CD4-positive, alpha-beta memory T cell (primary cell): ENCODE measurements around the gene EFTUD2. TPM values are rescaled to one million over a fixed set of nuclear protein-coding genes. Genes with fewer than 3 reads are reported as not detected.

Experiments
- CTCF ChIA-PET: fragments of 350-600 bp; sonication (Branson Sonifier 250); formaldehyde crosslinking; loops from one replicate; lab custom pipeline; 2021; ENCODE audit warnings: inconsistent platforms; ENCODE audit not compliant: partially characterized antibody; lab: Charles Lee
- POLR2A ChIA-PET: fragments of 350-600 bp; sonication (Branson Sonifier 250); formaldehyde crosslinking; loops from one replicate; lab custom pipeline; 2021; ENCODE audit not compliant: partially characterized antibody; lab: Charles Lee
- DNase-seq, 5 donors: peaks; one replicate each; pipeline versions ENCODE4 v3.0.0 to v3.0.0-alpha.2; 2020 to 2022; ENCODE audit warnings: mixed read lengths in 1 of 5
- H3K27ac ChIP-seq: one replicate; pipeline ENCODE4 v1.7.0; 2013; ENCODE audit warnings: low read depth, low read length
- H3K27me3 ChIP-seq: 2 replicates; pipeline ENCODE4 v1.7.0; 2013; ENCODE audit warnings: mild to moderate bottlenecking, low read length, moderate library complexity; ENCODE audit not compliant: insufficient read depth
- H3K36me3 ChIP-seq: 2 replicates; pipeline ENCODE4 v1.7.0; 2013; ENCODE audit warnings: mild to moderate bottlenecking, low read length, moderate library complexity; ENCODE audit not compliant: insufficient read depth
- H3K4me1 ChIP-seq: 2 replicates; pipeline ENCODE4 v1.7.0; 2013; ENCODE audit warnings: mild to moderate bottlenecking, low read length, moderate library complexity; ENCODE audit not compliant: insufficient read depth
- H3K4me3 ChIP-seq, 2 donors: one replicate each; pipeline ENCODE4 v1.7.0; 2013; ENCODE audit warnings: low read length in 2 of 2, mild to moderate bottlenecking in 1 of 2
- H3K9me3 ChIP-seq, 2 donors: one replicate each; pipeline ENCODE4 v1.7.0; 2013; ENCODE audit warnings: low read length in 2 of 2, control low read depth in 1 of 2; ENCODE audit not compliant: control insufficient read depth in 1 of 2
- H3K27ac Mint-ChIP-seq, 7 donors: one replicate each; pipeline ENCODE4 v1.8.0; 2020 to 2021; ENCODE audit warnings: mixed read lengths in 7 of 7, mild to moderate bottlenecking in 6 of 7, inconsistent platforms in 3 of 7, moderate library complexity in 3 of 7
- H3K27me3 Mint-ChIP-seq, 2 donors: one replicate each; pipeline ENCODE4 v1.8.0; 2020 to 2021; ENCODE audit warnings: mixed read lengths in 2 of 2
- H3K36me3 Mint-ChIP-seq, 2 donors: one replicate each; pipeline ENCODE4 v1.8.0; 2020 to 2021; ENCODE audit warnings: mixed read lengths in 2 of 2, inconsistent platforms in 1 of 2, mild to moderate bottlenecking in 1 of 2
- H3K4me1 Mint-ChIP-seq, 4 donors: one replicate each; pipeline ENCODE4 v1.8.0; 2020 to 2021; ENCODE audit warnings: mixed read lengths in 4 of 4, mild to moderate bottlenecking in 1 of 4
- H3K4me3 Mint-ChIP-seq, 8 donors: one replicate each; pipeline ENCODE4 v1.8.0; 2020 to 2021; ENCODE audit warnings: mixed read lengths in 8 of 8, mild to moderate bottlenecking in 7 of 8, moderate library complexity in 6 of 8, inconsistent platforms in 3 of 8
- H3K9me3 Mint-ChIP-seq, 8 donors: one replicate each; pipeline ENCODE4 v1.8.0; 2020 to 2021; ENCODE audit warnings: mixed read lengths in 8 of 8, mild to moderate bottlenecking in 5 of 8, inconsistent platforms in 3 of 8, moderate library complexity in 1 of 8
- intact Hi-C: fragments of 100-400 bp; cut with micrococcal nuclease; formaldehyde crosslinking; loops from one replicate; pipeline ENCODE4 v1.15.1; 2023
- polyA plus RNA-seq, 2 donors: library from polyadenylated mRNA; unstranded; fragments of 300-500 nt; fragmentation: Illumina TruSeq; gene quantifications; one replicate each; pipeline ENCODE4 v1.2.3, GENCODE V29; 2021
- total RNA-seq, 2 experiments: library from RNA; stranded (reverse); gene quantifications; one replicate each; pipeline ENCODE4 v1.2.3, GENCODE V29; 2021

The EFTUD2 gene
- total and polyA plus RNA-seq, 4 experiments from 2014 or later: 82.2 to 101 (median 90.6) TPM

- CTCF ChIA-PET: interaction anchor here (1.1 to 16.3 kb wide), 3 partner anchors 9 to 87 kb away, joined by 4 to 263 read pairs (median 6); no protein-coding TSS in a partner anchor
- no peaks in the 10 kb centered on the region for H3K4me1 ChIP-seq
These were observed 36.0 kb downstream of the EFTUD2 start for GRCh38 chr17:44863061-44863918.

GRCh38 chr17:44862278-44862914 is 36.8 kb downstream of the EFTUD2 start:
- Histone ChIP-seq H3K4me3 (no peak overlapping the region), H3K27ac (no peak overlapping the region), H3K9me3 (no peaks in the 10 kb centered on the region), H3K4me1 (no peaks in the 10 kb centered on the region), H3K36me3 (peaks cover 70% of the 10 kb centered on the region), H3K27me3 (no peaks in the 10 kb centered on the region)
- Mint-ChIP-seq H3K4me3 (no peak overlapping the region), H3K27me3 (no peaks in the 10 kb centered on the region), H3K27ac (no peak overlapping the region), H3K9me3 (peaks cover 0 to 2% (median 0%) of the 10 kb centered on the region in 8 donors), H3K4me1 (peaks cover 0 to 4% (median 0%) of the 10 kb centered on the region in 4 donors), H3K36me3 (peaks cover 51 to 79% of the 10 kb centered on the region in 2 donors)
- intact Hi-C loops: no loop called here
- no peak for DNase-seq
- CTCF ChIA-PET: interaction anchor here (1.1 to 16.3 kb wide), 2 partner anchors 10 to 86 kb away, joined by 4 to 263 read pairs; no protein-coding TSS in a partner anchor
- POLR2A ChIA-PET: no interaction called here

More at GRCh38 chr17:44863061-44863918, 36.0 kb downstream of the EFTUD2 start:
- no peak overlapping the region for H3K27ac Mint-ChIP-seq
- H3K9me3 Mint-ChIP-seq: peaks cover 0 to 2% (median 0%) of the 10 kb centered on the region in 8 donors
- intact Hi-C loops: no loop called here
- Histone ChIP-seq H3K36me3 (peaks cover 75% of the 10 kb centered on the region), H3K27ac (no peak overlapping the region), H3K9me3 (no peaks in the 10 kb centered on the region), H3K27me3 (no peaks in the 10 kb centered on the region), H3K4me3 (no peak overlapping the region)
- DNase-seq: no peak
- no peak overlapping the region for H3K4me3 Mint-ChIP-seq
- H3K27me3 Mint-ChIP-seq: no peaks in the 10 kb centered on the region
- peaks cover 0 to 4% (median 0%) of the 10 kb centered on the region in 4 donors for H3K4me1 Mint-ChIP-seq
- H3K36me3 Mint-ChIP-seq: peaks cover 58 to 85% of the 10 kb centered on the region in 2 donors
- POLR2A ChIA-PET: no interaction called here

DNA sequence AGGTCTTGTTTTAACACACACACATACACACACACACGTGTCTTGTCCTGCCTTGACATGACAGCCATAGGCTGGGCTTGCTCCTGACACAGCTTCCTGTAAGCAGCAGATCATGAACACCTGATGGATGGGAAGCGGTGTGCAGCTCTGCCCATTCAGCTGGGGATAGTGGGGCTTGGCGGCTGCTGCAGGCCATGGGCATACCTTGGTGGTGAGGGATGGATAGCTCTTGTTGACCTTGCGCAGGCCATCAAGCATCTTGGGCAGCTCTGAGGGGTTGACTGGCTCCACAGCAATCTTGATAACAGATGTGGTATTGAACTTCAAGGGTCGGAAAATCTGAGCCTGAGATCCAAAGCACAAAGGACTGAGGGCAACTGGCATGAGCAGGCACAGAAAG is 39.5 kb downstream of the EFTUD2 start:
- Mint-ChIP-seq H3K9me3 (peaks cover 0 to 2% (median 0%) of the 10 kb centered on the region in 8 donors), H3K4me1 (peaks cover 0 to 4% (median 0%) of the 10 kb centered on the region in 4 donors), H3K27me3 (no peaks in the 10 kb centered on the region), H3K36me3 (peaks cover 53 to 74% of the 10 kb centered on the region in 2 donors), H3K27ac (peak overlapping the region in 4 of 7 donors; percentile 19 to 71 (median 47)), H3K4me3 (no peak overlapping the region)
- Histone ChIP-seq H3K4me1 (no peaks in the 10 kb centered on the region), H3K9me3 (no peaks in the 10 kb centered on the region), H3K4me3 (no peak overlapping the region), H3K36me3 (peaks cover 84% of the 10 kb centered on the region), H3K27ac (no peak overlapping the region), H3K27me3 (no peaks in the 10 kb centered on the region)
- ChIA-PET POLR2A (no interaction called here), CTCF (interaction anchor here (16.3 kb wide), 1 partner anchor 84 kb away, joined by 263 read pairs; no protein-coding TSS in a partner anchor)
- intact Hi-C loops: no loop called here
- no peak for DNase-seq

DNA sequence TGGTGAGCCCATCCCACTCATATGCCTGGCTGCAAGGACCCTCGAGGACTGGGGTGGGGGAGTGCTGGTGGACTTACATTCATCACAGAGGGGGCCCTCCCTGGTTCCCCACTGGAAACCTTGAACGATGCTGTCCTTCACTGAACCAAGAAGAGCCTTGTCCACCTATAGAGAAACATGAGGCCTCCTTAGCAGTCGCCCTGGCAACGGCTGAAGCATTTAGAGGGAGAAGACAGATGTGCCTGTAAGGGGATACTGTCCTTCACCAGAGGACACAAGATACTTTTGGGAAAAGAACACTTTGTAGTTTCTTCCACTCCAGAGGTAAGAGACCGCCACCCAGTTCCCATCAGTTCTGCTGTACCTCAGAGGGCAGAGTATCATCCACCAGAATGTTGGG is 45.1 kb downstream of the EFTUD2 start:
- H3K27ac ChIP-seq: no peak overlapping the region
- Mint-ChIP-seq H3K36me3 (peaks cover 45 to 71% of the 10 kb centered on the region in 2 donors), H3K27ac (peak overlapping the region in 1 of 7 donors; percentile 12), H3K4me1 (no peaks in the 10 kb centered on the region), H3K9me3 (no peaks in the 10 kb centered on the region), H3K4me3 (no peak overlapping the region), H3K27me3 (no peaks in the 10 kb centered on the region)
- H3K4me1 ChIP-seq: no peaks in the 10 kb centered on the region
- ChIA-PET POLR2A (interaction anchor here (0.6 kb wide), 1 partner anchor 19 kb away, joined by 3 read pairs; no protein-coding TSS in a partner anchor), CTCF (no interaction called here)
- H3K9me3 ChIP-seq: no peaks in the 10 kb centered on the region
- DNase-seq: no peak
- intact Hi-C loops: no loop called here
- peaks cover 70% of the 10 kb centered on the region for H3K36me3 ChIP-seq
- H3K27me3 ChIP-seq: no peaks in the 10 kb centered on the region
- H3K4me3 ChIP-seq: no peak overlapping the region

DNA sequence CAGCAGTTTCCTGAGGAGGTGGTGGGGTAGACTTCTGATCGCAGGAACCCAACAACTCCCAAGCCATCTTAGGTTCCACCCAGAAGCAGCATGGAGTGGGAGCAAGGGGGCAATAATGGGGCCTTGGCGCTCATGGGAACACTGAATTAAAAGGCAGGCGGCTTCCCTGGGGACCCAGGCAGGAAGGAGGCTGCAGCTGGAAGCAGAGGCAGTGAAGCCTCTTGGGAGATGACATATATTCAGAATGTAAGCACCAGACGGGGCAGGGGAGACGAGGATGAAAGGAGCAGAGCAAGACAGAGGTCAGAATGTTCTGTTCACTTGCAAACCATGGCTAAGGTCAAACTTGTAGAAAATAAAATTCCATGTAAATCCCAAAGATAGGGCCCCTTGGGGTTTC is 48.6 kb downstream of the EFTUD2 start:
- Mint-ChIP-seq H3K36me3 (peaks cover 34 to 59% of the 10 kb centered on the region in 2 donors), H3K27ac (peak overlapping the region in 3 of 7 donors; percentile 8 to 50 (median 48)), H3K27me3 (no peaks in the 10 kb centered on the region), H3K4me3 (no peak overlapping the region), H3K4me1 (peaks cover 0 to 2% (median 0%) of the 10 kb centered on the region in 4 donors), H3K9me3 (no peaks in the 10 kb centered on the region)
- H3K36me3 ChIP-seq: peaks cover 44% of the 10 kb centered on the region
- H3K27me3 ChIP-seq: no peaks in the 10 kb centered on the region
- POLR2A ChIA-PET: no interaction called here
- H3K27ac ChIP-seq: no peak overlapping the region
- no peak for DNase-seq
- intact Hi-C loops: no loop called here
- no peaks in the 10 kb centered on the region for H3K9me3 ChIP-seq
- H3K4me1 ChIP-seq: no peaks in the 10 kb centered on the region
- CTCF ChIA-PET: no interaction called here
- H3K4me3 ChIP-seq: no peak overlapping the region

- POLR2A ChIA-PET: no interaction called here
These were observed 49.2 kb downstream of the EFTUD2 start for GRCh38 chr17:44850025-44850424.

More at GRCh38 chr17:44850025-44850424, 49.2 kb downstream of the EFTUD2 start:
- Mint-ChIP-seq H3K27me3 (no peaks in the 10 kb centered on the region), H3K36me3 (peaks cover 34 to 56% of the 10 kb centered on the region in 2 donors), H3K4me1 (peaks cover 0 to 2% (median 0%) of the 10 kb centered on the region in 4 donors), H3K4me3 (no peak overlapping the region), H3K27ac (peak overlapping the region in 4 of 7 donors; percentile 32 to 69 (median 46)), H3K9me3 (no peaks in the 10 kb centered on the region)
- CTCF ChIA-PET: no interaction called here
- Histone ChIP-seq H3K27ac (no peak overlapping the region), H3K4me1 (no peaks in the 10 kb centered on the region), H3K4me3 (no peak overlapping the region), H3K36me3 (peaks cover 38% of the 10 kb centered on the region), H3K27me3 (no peaks in the 10 kb centered on the region), H3K9me3 (no peaks in the 10 kb centered on the region)
- DNase-seq: no peak
- intact Hi-C loops: no loop called here
